RWPE2 (cell line): ENCODE data around the gene WDFY2.

ENCODE experiments used
- ATAC-seq: fragments of 200-7000 bp; cut with Tn5 transposase; 3 replicates; pipeline ENCODE4 v1.9.1; 2021; ENCODE audit warnings: low read depth
- DNase-seq: peaks from one replicate; pipeline ENCODE4 v3.0.0-alpha.2; 2020; ENCODE audit warnings: low spot score
- H3K27ac ChIP-seq: fragments of 450-650 bp; 2 replicates; pipeline ENCODE4 v1.5.1; 2017; ENCODE audit warnings: mild to moderate bottlenecking; ENCODE audit not compliant: poor library complexity, severe bottlenecking
- H3K27me3 ChIP-seq: fragments of 250-450 bp; sonication (Bioruptor Pico); 2 replicates; pipeline ENCODE4 v1.5.1; 2021; ENCODE audit warnings: mild to moderate bottlenecking, moderate library complexity; ENCODE audit not compliant: insufficient read depth, poor library complexity, severe bottlenecking
- H3K36me3 ChIP-seq: fragments of 250-450 bp; sonication (Bioruptor Pico); 2 replicates; pipeline ENCODE4 v1.5.1; 2020; ENCODE audit warnings: low read depth, mild to moderate bottlenecking, moderate library complexity
- H3K4me1 ChIP-seq: fragments of 250-450 bp; sonication (Bioruptor Pico); 2 replicates; pipeline ENCODE4 v1.5.1; 2021; ENCODE audit warnings: mild to moderate bottlenecking, moderate library complexity; ENCODE audit not compliant: insufficient read depth, poor library complexity, severe bottlenecking
- H3K4me3 ChIP-seq: fragments of 250-450 bp; sonication (Bioruptor Pico); 2 replicates; pipeline ENCODE4 v1.5.1; 2021; ENCODE audit warnings: mild to moderate bottlenecking, moderate library complexity; ENCODE audit not compliant: severe bottlenecking
- H3K9me3 ChIP-seq: fragments of 250-450 bp; sonication (Bioruptor Pico); 2 replicates; pipeline ENCODE4 v1.5.1; 2021; ENCODE audit warnings: mild to moderate bottlenecking, moderate library complexity; ENCODE audit not compliant: severe bottlenecking
- TF ChIP-seq, protein P1 (sequence below): fragments of 450-650 bp; IDR thresholded peaks from one replicate; pipeline ENCODE4 v1.5.1; 2017; ENCODE audit warnings: mild to moderate bottlenecking, moderate library complexity; ENCODE audit not compliant: poor library complexity, severe bottlenecking

WDFY2 gene

DNA sequence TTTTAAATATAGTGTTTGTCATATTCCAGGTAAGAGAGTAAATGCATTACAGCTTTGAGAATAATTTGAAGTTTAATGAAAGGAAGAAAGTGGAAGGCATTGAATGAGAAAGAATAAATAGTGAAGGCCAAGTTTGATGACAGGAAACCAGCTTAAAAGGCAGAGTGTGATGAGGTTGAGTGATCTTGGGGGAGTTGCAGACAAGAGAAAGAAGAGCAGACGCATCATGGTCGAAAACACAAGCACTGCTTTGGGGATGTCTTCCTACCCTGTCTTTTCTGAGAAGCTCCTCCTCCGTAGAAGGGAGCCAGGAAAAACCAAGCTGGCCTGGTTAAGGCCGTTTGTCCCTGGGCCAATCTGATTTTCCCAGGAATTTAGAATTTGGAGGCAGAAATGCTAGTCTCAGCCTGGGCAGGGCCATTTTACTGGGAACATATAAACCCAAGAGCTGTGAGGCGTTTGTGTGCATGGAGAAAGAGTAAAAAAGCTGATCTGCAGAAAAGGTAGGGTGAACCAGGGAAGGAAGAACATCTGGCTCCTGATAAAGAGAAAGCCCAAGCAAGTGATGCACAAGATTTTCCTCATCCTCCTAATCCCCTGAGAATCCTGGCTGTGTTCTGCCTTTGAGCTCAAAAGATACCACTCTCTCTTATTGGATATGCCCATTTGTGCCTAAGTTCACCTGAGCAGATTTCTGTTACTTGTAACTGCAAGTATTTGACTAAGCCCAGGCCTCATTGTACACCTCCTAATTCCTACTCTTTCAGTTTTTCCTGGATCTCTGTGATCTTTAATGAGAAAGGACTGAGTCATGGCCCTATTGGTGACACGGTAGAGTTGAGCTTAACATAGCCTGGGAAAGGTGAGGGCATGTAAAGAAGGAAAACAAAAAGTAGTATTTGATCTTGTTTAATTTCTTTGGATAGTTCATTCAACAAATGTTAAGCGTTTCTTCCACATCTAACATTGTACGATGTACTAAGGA lies 80.0 kb downstream of the WDFY2 start:
- Histone ChIP-seq H3K27ac (no peak overlapping the region), H3K4me1 (peaks cover 44% of the 10 kb centered on the region)

DNA sequence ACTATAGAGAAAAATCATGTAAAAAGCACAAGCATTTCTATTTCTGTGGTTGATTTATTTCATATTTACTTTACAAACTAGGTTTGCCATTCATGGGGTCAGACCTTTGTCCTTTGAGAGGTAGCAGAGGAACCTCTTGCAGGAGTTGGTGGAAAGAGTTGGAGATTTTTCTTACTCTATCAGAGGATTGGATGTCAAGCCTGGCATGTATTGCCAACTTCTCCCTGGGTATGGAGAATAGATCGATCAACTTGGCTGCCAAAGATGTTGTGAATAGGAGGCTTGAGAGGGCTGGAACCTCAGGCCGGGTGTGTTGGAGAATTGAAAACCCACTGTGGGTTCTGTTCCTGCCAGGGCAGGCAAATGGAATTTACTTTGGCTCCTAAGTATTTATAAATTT lies 81.2 kb downstream of the WDFY2 start:
- no peak for DNase-seq
- H3K27ac ChIP-seq = peak overlapping the region; percentile 8
- no peak overlapping the region for H3K4me3 ChIP-seq
- peaks cover 46% of the 10 kb centered on the region for H3K4me1 ChIP-seq
- peaks cover 28% of the 10 kb centered on the region for H3K36me3 ChIP-seq
- H3K9me3 ChIP-seq = no peaks in the 10 kb centered on the region
- ATAC-seq = no peak
- TF ChIP-seq, protein P1, sequence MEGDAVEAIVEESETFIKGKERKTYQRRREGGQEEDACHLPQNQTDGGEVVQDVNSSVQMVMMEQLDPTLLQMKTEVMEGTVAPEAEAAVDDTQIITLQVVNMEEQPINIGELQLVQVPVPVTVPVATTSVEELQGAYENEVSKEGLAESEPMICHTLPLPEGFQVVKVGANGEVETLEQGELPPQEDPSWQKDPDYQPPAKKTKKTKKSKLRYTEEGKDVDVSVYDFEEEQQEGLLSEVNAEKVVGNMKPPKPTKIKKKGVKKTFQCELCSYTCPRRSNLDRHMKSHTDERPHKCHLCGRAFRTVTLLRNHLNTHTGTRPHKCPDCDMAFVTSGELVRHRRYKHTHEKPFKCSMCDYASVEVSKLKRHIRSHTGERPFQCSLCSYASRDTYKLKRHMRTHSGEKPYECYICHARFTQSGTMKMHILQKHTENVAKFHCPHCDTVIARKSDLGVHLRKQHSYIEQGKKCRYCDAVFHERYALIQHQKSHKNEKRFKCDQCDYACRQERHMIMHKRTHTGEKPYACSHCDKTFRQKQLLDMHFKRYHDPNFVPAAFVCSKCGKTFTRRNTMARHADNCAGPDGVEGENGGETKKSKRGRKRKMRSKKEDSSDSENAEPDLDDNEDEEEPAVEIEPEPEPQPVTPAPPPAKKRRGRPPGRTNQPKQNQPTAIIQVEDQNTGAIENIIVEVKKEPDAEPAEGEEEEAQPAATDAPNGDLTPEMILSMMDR = no peak
- no peaks in the 10 kb centered on the region for H3K27me3 ChIP-seq

More for the DNA sequence above, 80.0 kb downstream of the WDFY2 start:
- H3K27me3 ChIP-seq = no peaks in the 10 kb centered on the region
- no peak; the same call in 2 of the 3 replicates for ATAC-seq
- no peak for DNase-seq
- no peak overlapping the region for H3K4me3 ChIP-seq
- TF ChIP-seq, protein P1 = no peak
- H3K9me3 ChIP-seq = no peaks in the 10 kb centered on the region
- H3K36me3 ChIP-seq = peaks cover 28% of the 10 kb centered on the region

DNA sequence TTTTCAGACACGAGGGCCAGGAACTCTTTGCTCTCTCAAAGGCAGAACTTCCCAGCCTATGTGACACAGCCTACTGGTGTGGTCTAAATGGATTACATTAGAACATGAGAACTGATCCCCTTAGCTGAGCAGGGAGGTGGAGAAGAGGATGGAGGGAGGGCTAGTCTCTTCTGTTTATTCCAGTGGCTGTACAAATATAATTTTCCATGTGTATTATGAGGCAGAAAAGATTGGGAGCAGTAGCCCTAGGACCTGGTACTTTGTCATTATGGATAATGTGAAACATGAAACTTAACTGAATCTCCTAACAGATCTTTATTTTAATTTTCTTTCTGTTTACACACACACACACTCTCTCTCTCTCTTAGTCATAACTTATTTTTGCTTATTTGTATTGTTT lies 82.1 kb downstream of the WDFY2 start:
- DNase-seq = no peak
- Histone ChIP-seq H3K4me3 (no peak overlapping the region), H3K36me3 (peaks cover 19% of the 10 kb centered on the region), H3K27me3 (no peaks in the 10 kb centered on the region), H3K9me3 (no peaks in the 10 kb centered on the region), H3K27ac (peak overlapping the region; percentile 8), H3K4me1 (peaks cover 46% of the 10 kb centered on the region)
- TF ChIP-seq, protein P1 = no peak
- ATAC-seq = peak; percentile 41; the same call in 2 of the 3 replicates

DNA sequence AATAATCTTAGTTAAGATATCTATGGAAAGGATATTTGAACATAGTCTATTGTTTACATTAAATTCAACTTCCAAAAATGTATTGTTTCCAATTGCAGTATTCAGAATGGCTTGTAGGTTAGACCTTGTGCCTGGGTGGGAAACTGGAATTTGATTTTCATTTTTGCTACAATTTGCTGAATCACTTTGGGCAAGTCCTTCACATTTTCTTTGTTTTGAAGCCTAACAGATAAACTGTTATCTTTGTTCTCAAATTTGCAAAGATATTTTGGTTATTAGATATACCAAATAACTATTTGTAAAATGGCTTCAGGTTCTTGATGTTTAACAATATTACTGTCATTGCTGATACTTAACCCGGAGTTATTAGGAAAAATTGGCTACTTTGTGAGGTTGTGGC lies 82.6 kb downstream of the WDFY2 start:
- ATAC-seq (no peak), DNase-seq (no peak)
- H3K36me3 ChIP-seq = peaks cover 14% of the 10 kb centered on the region
- peak overlapping the region; percentile 8 for H3K27ac ChIP-seq
- H3K9me3 ChIP-seq = no peaks in the 10 kb centered on the region
- TF ChIP-seq, protein P1 = no peak
- no peak overlapping the region for H3K4me3 ChIP-seq
- no peaks in the 10 kb centered on the region for H3K27me3 ChIP-seq
- peaks cover 46% of the 10 kb centered on the region for H3K4me1 ChIP-seq
